NB4 (cell line): Measurements from ENCODE around the gene TCERG1L.

Experiments used
- CTCF ChIP-seq: IDR thresholded peaks from one replicate; pipeline ENCODE4 v1.5.1; 2012; ENCODE audit warnings: low read depth, low read length
- MAX ChIP-seq: IDR thresholded peaks from 2 replicates; pipeline ENCODE4 v1.6.1; 2011; ENCODE audit warnings: low read depth, low read length
- MYC ChIP-seq: IDR thresholded peaks from 2 replicates; pipeline ENCODE4 v1.6.1; 2011; ENCODE audit warnings: low read depth, low read length
- POLR2A ChIP-seq: IDR thresholded peaks from 2 replicates; pipeline ENCODE4 v1.6.1; 2011; ENCODE audit warnings: mild to moderate bottlenecking; ENCODE audit not compliant: insufficient read length; ENCODE audit errors: extremely low read depth

- TF ChIP-seq POLR2A, result no peak
- no peak for TF ChIP-seq CTCF
- TF ChIP-seq MAX, result no peak
- TF ChIP-seq MYC, result no peak
Observed at GRCh38 chr10:131086094-131086493, 225.4 kb downstream of the TCERG1L start.
